ENCODE results near the gene PRKCA.

GRCh38 chr17:66805567-66805966 lies 503.2 kb downstream of the PRKCA start:
- TF ChIP-seq POLR2A (IDR thresholded peaks at IDR 0.05) (no peak), CTCF (IDR thresholded peaks at IDR 0.05) (no peak), EP300 (IDR thresholded peaks at IDR 0.05) (no peak)

Measured in gastroesophageal sphincter (tissue), 3 donors.